Left hindlimb (tissue), 1 donor: ENCODE measurements around the gene ABCA6.
"Not testable (repeated sequence)": the region's sequence is repeated elsewhere in the genome, so short reads cannot be mapped to it uniquely, and the experiment has no call there.

Source experiments
- DNase-seq: peaks from one replicate; pipeline ENCODE4 v3.0.0-alpha.2; 2018

The ABCA6 gene

GRCh38 chr17:69142175-69142802 is 594 bp upstream of the ABCA6 start:
- no peak for DNase-seq

GRCh38 chr17:69134112-69134511 is 7.6 kb downstream of the ABCA6 start:
- no peak for DNase-seq

- no peak for DNase-seq
Measured at GRCh38 chr17:69130627-69131296, 10.9 kb downstream of the ABCA6 start.

- no peak for DNase-seq
Measured at GRCh38 chr17:69123626-69124025, 18.1 kb downstream of the ABCA6 start.

- no peak for DNase-seq
Measured at GRCh38 chr17:69122065-69122464, 19.6 kb downstream of the ABCA6 start.

GRCh38 chr17:69117855-69118784 is 23.6 kb downstream of the ABCA6 start:
- DNase-seq = no peak

- no peak for DNase-seq
Measured at GRCh38 chr17:69111794-69112193, 29.9 kb downstream of the ABCA6 start.

GRCh38 chr17:69105907-69106730 is 35.6 kb downstream of the ABCA6 start:
- no peak for DNase-seq

GRCh38 chr17:69103557-69104233 is 38.0 kb downstream of the ABCA6 start:
- no peak for DNase-seq

GRCh38 chr17:69098625-69099024 is 43.1 kb downstream of the ABCA6 start:
- DNase-seq = no peak

GRCh38 chr17:69096541-69096940 is 45.2 kb downstream of the ABCA6 start:
- no peak for DNase-seq

GRCh38 chr17:69093995-69094394 is 47.7 kb downstream of the ABCA6 start:
- DNase-seq = no peak

- no peak for DNase-seq
Measured at GRCh38 chr17:69093279-69093789, 48.4 kb downstream of the ABCA6 start.

GRCh38 chr17:69090365-69090764 is 51.3 kb downstream of the ABCA6 start:
- no peak for DNase-seq

- no peak for DNase-seq
Measured at GRCh38 chr17:69088643-69089200, 53.0 kb downstream of the ABCA6 start.

- DNase-seq = no peak
Measured at GRCh38 chr17:69086641-69087040, 55.1 kb downstream of the ABCA6 start.

GRCh38 chr17:69084911-69085310 is 56.8 kb downstream of the ABCA6 start:
- DNase-seq = no peak

- DNase-seq = no peak
Measured at GRCh38 chr17:69082696-69083095, 59.0 kb downstream of the ABCA6 start.

GRCh38 chr17:69078864-69079263 is 62.8 kb downstream of the ABCA6 start:
- DNase-seq = no peak

GRCh38 chr17:69075823-69076222 is 65.9 kb downstream of the ABCA6 start:
- DNase-seq = no peak

GRCh38 chr17:69073392-69073791 is 68.3 kb downstream of the ABCA6 start:
- not testable (repeated sequence) for DNase-seq
